HG02759 (cell line): ENCODE results near the gene BEND3.
"Not testable (repeated sequence)": the region's sequence is repeated elsewhere in the genome, so short reads cannot be mapped to it uniquely, and the experiment has no call there.

ENCODE experiments used
- ATAC-seq: cut with Tn5 transposase; IDR thresholded peaks from one replicate; pipeline ENCODE4 v1.9.1; 2021; ENCODE audit warnings: mild to moderate bottlenecking, moderate library complexity; ENCODE audit not compliant: unreplicated experiment

Gene BEND3

DNA sequence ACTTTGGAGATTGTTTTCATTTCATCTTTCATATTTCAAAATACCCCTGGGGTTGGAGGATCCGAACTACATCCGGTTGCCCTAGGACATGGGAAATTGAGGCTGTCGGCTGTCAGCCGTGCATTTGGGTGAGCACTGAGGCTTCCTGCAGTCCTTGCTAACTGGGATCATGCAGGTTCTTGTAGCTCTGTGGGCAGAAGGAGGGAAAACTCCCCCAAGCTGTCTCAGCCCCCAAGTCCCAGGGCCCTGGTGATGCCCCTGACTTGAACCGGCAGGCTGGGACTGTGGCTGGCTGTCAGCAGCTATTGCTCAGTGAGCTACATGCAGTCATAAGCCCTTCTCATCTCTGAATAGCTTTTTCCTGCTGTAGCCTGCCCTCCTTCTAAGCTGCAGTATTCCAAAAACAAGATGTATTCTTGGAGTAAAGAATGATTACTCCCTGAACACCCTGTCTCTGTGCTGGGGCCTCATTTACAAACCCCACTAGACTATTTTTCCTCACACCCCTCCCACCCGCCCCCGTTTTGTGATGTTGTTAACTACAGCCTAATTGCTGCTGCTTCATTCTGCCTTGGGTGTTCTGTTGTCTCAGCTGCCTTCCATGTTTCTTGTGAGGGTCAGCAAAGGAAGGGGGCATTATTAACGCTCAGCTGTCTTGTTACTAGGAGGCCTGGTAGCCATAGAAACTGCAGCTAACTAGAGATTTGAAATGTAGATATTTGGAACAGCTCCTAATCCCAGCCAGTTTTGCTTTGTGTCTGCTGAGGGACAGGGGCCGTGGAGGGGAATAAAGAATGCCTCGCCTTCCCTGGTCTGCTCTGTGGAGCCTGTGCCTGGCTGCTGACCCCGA, 69.3 kb downstream of the BEND3 start:
- ATAC-seq, result no peak

DNA sequence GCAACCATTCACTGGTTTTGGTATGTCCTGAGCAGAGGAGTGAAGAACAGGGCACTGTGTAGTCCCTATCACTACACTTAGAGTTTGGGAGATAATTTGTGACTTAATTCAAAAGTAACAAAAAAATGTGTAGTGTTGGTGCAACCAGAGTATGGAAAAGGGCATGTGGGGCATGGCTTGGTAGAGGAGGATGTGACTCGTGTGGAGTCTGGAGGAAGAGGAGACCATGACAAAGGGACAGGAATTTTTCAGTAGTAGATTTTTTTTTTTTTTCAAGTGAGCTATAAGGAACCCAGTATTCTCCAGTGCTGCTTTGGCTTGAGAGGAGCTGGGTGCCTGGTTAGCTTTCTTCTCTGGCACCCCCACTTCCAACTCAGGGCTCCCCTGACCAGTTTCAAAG, 82.2 kb downstream of the BEND3 start:
- no peak for ATAC-seq

DNA sequence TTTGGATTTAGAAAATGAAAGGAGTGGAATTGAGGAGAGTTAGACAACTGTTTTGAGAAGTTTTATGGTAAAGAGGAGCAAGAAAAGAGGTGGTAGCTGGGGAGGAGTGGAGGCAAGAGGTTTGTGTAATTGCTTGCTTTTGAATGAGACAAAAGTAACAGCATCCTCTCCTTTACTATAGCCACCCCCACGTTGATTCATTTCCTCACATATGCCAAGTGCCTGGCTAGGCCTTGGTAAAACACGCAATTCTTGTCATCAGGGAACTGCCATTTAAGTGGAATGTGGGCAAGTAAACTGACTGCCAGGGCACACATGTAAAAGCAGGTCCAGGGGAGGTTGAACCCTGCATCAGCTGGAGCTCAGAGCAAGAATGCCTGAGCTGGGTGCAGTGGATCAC, 83.3 kb downstream of the BEND3 start:
- ATAC-seq, result no peak

DNA sequence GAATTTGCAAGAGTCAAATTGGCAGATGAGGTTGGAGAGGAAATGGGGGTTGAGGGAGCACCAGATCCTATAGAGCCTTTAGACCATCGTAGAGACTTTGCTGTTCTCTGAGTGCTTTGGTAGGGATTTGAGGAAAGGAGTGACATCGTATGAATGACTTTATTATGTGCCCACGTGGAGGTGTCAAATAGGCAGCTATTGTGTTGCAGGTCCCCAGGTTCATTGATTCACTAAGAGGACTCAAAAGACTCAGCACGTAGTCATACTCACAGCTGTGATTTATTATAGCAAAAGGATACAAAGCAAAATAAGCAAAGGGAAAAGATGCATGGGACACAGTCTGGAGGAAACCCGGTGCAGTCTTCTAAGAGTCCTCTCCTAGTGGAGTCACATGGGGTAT, 85.2 kb downstream of the BEND3 start:
- ATAC-seq, result no peak

DNA sequence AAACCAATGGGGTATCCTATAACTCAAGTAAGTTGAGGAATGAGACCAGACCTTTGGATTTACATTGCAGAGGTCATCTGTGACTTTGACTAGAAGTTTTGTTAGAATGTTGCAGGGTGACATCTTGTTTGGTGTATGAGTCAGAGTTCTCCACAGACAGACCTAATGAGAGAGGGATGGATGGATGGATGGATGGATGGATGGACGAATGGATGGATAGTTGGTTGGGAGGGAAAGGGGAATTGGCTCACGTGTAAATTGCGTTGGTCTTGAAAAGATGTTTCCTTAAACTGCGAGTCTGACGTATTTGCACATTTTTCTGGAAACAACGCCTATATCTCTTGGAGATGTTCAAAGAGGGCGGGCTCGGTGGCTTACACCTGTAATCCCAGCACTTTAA, 88.3 kb downstream of the BEND3 start:
- ATAC-seq, result no peak

DNA sequence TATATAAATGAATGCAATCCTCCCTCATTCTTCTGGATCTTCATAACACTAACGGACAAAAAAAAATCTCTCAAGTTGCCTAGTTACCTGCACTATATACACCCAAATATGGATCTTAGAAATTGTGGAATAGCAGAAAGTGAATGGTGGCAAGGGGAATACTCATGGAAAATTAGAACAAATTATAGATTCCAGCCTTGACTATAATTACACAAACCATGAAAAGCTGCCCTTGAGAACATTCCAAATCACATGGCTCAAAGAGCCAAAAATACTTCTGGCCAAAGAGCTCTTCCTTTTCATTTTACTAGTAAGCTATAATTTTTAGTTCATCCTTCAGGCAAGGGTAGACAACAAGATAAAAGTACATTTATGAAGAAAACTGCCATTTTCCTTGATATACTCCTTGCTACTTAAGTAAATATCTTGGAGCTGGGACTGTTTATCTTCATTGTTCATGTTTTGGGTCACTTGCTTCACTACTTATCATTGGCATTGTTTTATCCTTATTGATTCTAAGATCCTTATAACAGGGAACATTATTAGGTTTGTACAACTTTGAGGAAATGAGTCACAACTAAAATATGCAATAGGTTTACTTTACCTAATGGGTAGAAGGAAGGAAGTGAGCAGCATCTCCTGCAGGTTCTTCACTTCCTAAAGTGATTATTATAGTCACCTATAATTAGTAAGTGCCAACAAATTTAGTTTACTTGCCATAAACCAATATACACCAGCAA, 93.7 kb downstream of the BEND3 start:
- ATAC-seq, result no peak

DNA sequence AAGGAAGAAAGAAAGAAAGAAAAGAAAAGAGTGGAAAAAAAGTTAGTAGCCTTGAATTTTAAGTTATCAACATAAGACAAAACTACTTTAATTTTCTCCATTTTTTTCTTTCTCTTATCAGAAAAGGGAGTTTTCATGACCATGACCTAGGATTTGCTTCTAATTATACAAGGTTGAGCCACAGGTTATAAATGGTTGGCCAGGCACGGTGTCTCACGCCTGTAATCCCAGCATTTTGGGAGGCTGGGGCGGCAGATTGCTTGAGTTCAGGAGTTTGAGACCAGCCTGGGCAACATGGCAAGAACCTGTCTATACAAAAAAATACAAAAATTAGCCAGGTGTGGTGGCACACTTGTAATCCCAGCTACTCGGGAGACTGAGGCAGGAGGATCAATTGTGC, 95.1 kb downstream of the BEND3 start:
- no peak for ATAC-seq

DNA sequence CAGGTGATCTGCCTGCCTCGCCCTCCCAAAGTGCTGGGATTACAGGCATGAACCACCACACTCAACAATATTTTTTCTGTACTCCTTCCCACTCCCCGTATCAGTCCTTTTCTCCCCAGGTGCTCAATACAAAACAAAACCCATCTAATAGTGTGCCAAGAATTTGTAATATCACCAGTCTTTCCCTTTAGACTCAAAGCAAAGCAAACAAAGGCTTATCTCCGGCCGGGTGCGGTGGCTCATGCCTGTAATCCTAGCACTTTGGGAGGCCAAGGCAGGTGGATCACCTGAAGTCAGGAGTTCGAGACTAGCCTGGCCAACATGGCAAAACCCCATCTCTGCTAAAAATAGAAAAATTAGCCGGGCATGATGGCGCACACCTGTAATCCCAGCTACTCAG, 95.7 kb downstream of the BEND3 start:
- ATAC-seq, result not testable (repeated sequence)

DNA sequence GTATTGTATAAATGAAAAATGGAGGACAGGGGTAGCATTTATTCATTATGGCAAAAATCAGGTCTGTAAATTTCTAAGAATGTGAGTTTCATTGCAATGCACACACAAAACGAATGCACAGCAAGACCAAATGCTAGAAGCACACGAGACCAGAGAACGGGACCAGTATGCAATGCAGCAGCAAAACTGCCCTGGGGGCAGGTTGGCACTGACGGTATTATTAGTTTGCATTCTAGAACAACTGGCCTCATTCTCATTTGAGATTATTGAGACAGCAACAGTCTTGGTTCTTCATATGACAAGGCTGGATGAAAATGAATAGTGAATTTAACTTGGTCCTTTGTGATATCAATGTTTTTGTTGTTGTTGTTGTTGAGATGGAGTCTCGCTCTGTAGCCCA, 96.3 kb downstream of the BEND3 start:
- no peak for ATAC-seq
